Adrenal gland (tissue), 5 donors: Measurements from ENCODE around the gene SAMD5.

ENCODE experiments used
- CTCF ChIP-seq, 6 experiments: fragments of 450-650 bp in 4 of 6; fragments of 200-600 bp in 2 of 6; sonication (generic) in 1 of 6; IDR thresholded peaks; 1 replicate in 5 of 6; 2 replicates in 1 of 6; pipeline versions ENCODE4 v1.5.1 to v1.8.0; 2016 to 2021; ENCODE audit warnings: antibody characterized with exemption in 6 of 6, mild to moderate bottlenecking in 2 of 6, moderate library complexity in 1 of 6
- POLR2A ChIP-seq, 2 donors: fragments of 450-650 bp; IDR thresholded peaks; one replicate each; pipeline ENCODE4 v1.6.1; 2017; ENCODE audit warnings: antibody characterized with exemption in 2 of 2, mild to moderate bottlenecking in 2 of 2, moderate library complexity in 1 of 2
- donor health status: DM: no; HTN: no; CAD: no.

GRCh38 chr6:147561726-147562125 lies 53.2 kb downstream of the SAMD5 start:
- TF ChIP-seq CTCF (IDR thresholded peaks at IDR 0.05) (no peak), POLR2A (IDR thresholded peaks at IDR 0.05) (no peak)
